Glomerular visceral epithelial cell (primary cell): ENCODE results near the gene OR10A6.

ENCODE experiments used
- DNase-seq: peaks from one replicate; pipeline ENCODE4 v3.0.0-alpha.2; 2016; ENCODE audit errors: extremely low spot score

Gene OR10A6, protein sequence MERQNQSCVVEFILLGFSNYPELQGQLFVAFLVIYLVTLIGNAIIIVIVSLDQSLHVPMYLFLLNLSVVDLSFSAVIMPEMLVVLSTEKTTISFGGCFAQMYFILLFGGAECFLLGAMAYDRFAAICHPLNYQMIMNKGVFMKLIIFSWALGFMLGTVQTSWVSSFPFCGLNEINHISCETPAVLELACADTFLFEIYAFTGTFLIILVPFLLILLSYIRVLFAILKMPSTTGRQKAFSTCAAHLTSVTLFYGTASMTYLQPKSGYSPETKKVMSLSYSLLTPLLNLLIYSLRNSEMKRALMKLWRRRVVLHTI

DNA sequence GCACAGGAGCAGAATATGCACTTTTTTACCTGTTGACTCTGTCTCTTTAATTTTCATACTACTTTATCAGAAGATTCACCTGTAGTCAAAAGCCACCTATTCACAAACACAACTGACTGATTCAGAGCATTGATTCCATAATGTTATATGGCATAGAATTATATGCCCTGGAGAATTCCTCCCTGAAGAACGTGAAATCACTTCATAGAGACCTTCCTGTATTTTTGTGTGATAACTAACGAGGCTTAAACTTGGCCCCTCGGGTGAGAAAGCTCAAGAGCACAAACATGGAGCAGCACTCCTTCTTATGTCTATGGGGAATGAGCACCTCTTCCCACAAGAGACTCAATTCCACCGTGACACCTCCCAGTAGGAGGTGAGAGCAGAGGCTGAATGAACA is at the start of gene OR10A6:
TSS of gene OR10A6 (minus strand) at position 101 of the 400 bp plus-strand sequence. CDS start 2,606 bp downstream, outside the sequence.
- no peak for DNase-seq

DNA sequence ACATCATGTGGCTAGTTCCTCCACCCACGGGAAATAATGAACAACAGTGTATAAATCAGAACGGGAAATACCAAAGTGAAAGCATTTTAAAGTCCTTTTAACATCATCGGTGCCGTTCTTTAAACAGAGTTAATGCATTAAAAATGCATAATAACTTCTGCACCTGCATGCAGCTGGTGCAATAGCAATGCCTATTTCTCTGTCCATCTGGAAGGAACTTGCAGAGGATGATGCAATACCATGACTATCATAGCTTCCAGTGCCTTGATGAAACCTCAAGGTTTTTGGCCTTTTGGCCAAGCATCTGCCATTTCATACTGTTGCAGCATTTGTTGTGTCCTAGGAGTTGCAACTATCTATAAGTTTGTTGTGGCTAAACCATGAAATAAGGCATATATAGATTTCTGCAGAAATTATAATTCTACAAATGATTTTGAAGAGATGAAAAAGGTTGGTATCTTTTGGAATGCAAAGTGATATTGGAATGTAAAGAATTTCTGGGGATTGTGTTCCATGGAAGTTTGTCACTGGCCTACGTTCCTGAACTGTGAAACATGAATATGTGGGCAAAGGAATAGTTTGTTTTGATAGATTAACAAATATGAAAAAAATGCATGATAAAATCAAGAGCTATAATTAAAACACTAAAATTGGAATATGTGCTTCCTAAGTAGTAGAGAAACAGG is 46.3 kb upstream of the OR10A6 start:
- DNase-seq: peak; percentile 48

DNA sequence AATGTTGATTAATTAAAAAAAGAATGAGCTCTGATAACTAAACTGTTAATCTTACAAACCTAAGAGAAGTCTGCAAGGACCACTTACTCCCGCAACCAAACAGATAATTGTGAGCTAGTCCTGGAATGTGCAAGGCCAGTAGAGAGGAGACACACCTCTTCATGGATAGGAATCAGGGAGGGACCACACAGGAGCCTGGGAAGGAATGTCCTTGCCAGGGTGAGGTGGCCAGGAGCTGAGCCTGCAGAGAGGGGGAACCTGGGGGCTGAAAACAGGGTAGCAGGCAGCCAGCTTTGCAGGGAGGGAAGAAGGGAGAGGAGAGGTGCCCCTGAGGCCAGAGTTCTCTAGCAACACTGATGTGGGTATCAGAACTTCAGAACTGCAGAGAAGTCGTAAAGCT is 43.6 kb upstream of the OR10A6 start:
- DNase-seq: no peak

DNA sequence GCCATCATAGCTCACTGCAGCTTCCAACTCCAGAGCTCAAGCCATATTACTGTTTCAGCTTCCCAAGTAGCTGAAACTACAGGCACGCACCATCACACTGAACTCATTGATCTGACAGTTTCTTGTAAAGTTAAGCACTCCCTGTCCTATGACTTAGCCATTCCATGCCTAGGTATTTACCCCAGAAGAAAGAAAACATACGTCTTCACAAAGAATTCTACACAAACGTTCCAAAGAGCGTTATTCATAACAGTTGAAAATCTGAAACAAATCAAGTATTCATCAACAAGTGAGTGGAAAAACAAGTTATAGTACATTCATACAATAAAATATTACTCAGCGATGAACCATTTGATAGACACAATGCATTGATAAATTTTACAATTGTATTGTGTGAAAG is 41.9 kb upstream of the OR10A6 start:
- no peak for DNase-seq

DNA sequence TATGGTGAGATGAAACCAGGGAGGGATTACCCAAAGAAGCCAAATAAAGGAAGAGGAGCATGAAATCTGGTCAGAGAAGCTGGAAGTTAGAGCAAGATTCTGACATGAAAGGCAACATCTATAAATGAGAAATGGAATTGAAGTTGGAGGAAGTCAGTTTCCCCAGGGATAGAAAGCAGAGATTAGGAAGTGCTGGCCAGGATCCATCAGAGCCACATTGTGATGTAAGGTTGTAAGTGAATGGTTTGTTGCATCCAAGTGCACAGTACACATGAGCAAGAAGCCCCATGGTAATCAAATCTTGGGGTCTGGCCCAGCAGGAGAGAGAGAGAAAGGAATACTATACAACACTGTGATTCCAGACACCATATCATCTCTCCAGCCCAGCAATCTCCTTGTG is 40.8 kb upstream of the OR10A6 start:
- no peak for DNase-seq

DNA sequence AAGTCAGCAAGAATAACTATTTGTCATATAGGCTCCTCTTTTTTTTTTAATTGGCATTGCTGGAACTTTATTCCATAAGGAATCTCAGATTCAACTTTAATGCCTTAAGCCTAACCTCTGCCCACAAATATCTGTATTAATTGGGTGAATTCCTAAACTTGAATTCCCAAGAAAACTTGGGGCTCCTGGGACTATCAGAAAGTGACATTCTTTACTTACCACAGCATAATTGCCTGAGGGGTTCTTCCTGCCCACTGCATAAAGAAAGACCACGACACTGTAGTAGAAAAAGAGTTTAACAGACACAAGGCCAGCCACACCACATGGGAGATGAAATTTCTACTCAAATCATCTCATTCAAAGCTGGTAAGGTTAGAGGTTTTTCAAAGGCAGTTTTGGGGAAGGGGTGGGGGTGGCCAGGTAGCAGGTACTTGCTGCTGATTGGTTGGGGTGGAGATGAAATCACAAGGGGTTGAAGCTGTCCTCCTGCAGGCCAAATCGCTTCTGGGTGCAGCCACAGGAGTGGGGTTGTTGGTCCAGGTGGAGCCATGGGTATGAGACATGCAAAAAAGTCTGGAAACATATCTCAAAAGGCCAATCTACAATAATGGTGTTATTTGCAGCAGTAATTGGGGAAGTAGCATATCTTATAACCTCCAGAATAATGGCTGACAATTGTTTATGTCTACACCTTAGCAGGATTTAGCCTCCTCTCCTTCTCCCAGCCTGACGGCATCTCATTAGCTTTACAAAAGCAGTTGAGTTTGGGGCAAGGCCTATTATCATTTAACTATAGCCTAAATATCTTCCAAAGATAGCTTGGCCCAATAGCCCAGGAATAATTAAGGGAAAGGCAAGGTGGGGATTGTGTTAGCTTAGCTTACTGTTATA is 38.9 kb upstream of the OR10A6 start:
- no peak for DNase-seq

DNA sequence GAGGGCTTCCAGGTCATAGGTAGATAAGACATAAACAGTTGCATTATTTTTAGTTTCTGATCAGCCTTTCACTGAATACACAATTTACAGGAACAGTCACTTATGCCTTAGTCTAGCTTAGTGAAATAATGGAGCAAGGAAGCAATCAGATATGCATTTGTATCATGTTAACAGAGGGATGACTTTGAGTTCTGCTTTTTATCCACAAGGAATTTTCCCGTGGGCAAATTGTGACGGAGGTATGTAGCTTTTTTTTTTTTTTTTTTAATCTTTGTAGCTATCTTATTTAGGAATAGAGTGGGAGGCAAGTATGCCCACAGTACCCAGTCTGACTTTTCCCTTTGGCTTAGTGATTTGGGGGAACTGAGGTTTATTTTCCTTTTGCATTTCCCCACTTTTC is 37.6 kb upstream of the OR10A6 start:
- no peak for DNase-seq

DNA sequence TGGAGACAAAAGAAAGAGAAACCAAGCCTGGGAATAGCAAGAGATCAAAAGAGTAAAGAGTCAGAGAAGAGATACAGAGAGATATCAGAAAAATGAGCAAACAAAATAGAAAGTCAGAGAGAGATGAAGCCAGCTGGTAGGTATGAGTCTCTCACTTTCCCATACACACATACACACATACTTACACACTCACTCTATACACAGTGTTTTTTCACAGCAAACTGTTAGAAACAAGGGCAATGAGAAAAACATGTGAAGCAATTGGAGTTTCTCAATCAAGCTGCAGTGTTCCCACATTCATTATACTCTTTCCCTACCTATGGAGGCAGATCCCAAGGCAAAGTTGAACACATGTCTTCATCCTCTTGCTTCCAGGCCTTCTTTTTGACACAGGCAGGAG is 36.8 kb upstream of the OR10A6 start:
- DNase-seq: no peak

DNA sequence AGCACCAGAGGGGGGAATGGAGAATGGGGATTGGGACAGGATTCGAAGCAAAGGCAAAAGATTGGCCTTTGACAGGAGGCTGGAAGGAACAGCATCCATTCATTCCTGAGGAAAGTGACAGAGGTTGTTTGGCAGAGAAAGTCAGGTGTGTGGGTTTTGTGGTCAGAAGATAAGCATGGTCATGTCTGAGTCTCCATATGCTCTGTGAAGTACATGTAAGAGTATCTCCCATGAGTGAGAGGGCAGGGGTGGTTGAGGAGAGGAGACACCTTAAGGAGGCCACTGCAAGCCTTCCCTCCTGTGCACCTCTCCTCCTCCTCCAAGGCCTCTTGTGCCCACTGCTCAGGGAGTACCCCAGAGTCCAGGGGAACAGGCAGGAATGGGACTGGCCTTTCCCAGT is 36.0 kb upstream of the OR10A6 start:
- DNase-seq: no peak

DNA sequence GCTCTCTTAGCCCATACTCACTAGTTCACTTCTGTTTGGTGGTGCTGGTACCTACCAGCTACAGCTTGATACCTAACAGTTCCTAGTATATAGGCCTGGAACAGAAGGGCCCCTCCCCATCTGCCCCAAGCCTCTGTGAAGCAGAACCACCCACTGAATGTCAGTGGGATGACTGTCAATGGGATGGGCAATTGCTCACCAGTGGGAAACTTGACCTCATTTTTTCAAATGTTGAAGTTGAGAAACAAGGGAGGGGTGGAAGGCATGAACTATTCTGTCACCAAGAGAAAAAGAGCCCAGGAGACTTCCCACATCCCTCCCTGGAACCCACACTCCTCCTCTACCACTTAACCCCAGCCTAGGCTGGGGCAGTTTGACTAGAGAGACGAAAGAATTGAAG is 34.3 kb upstream of the OR10A6 start, which contains the start of gene NLRP10:
TSS of gene NLRP10 (minus strand) at position 62 of the 400 bp plus-strand sequence. CDS start 1,952 bp downstream, outside the sequence.
- DNase-seq: no peak

DNA sequence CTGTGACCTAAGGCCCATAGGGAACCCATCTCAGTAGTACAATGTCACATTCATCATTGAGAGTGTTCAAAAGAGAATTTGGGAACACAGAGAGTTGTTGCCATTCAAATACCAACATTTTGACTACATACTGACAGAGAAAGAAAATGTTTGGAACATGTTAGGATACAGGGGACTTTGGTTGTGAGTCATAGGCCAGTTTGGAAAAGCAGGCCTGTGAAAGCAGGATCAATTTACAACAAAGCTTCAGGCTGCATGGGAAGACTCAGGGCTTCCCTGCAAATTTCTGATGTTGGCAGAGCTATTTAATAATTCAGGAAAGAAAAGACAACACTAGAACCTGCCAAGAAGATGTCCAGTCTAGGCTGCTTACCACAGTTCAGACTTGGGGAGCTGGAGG is 33.8 kb upstream of the OR10A6 start:
- DNase-seq: no peak

DNA sequence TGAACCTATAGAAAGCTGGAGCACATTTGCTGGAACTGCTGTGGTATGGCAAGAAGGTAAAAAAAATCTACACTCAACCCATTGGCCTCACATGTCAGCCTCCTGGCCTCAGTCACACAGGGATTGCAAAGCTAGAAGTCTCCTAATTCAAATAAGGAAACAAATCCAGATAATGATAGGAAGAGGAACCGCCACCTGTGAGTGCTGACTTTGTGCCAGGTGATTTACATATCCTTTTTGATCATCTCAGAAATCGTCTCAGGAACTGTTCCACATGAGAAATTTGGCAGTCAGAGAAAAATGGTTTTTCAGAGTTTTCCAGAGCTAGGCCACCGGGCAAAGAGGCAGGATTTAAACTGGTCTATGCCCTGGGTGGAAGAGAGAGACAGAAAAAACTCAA is 33.2 kb upstream of the OR10A6 start:
- no peak for DNase-seq

DNA sequence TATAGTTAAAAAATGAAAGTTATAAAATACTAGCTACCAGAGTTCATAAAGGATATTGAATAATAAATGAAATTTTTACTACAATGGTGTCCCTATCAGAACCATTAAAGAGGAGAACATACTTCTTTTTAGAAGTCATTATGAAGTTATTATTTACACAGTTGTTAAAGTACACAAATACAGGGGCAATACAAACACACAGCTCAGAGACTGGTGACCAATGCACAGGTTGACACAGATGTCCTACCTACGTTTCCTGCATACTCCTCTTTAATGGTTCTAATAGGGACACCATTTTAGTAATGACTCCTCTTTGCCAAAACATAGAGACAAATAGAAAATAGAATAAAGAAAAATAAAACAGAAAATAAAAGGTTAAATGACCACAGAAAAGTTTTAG is 24.1 kb upstream of the OR10A6 start:
- no peak for DNase-seq

DNA sequence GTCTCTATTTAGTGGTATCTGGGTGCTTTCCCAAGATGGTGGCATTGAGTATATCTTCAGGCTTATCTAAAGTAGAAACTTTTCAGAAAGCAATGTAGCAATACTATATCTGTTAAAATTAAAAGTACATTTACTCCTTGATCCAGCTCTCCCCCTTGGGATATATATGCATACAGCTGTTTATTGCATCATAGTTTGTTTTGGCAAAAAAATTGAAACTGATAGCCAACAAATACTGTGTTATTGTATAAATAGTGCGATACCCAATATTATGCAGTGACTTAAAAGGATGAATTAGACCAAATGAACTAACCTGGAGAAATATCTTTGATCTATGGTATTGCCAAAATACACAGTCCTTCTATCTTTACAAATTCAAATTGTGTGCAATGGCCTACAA is 18.9 kb upstream of the OR10A6 start:
- no peak for DNase-seq

DNA sequence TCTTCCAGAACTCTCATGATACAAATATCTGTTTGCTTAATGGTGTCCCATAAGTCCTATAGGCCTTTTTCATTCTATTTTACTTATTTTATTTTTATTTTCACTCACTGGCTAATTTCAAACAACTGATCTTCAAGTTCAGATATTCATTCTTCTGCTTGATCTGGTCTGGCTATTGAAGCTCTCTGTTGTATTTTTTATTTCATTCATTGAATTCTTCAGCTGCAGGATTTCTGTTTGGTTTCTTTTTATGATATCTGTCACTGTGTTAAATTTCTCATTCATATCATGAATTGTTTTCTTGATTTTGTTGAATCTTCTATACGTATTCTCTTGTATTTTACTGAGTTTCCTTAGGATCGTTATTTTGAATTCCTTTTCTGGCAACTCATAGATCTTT is 13.1 kb upstream of the OR10A6 start:
- no peak for DNase-seq

DNA sequence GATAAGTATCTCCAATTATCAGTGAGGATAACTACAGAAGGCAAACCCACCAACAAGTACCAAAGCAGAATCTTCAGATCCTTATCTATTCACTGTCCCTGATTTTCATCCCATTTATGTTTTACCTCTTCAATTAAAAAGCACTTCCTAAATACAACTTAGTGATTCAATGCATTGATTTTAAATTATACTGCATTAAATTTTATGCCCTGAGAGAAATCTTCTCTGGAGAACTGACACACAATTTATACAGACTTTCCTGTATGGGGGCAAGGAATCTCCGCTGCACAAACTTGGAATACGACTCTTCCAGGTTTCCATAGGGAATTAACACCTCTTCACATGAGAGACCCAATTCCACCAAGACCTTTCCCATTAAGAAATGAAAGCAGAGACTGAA is 10.5 kb upstream of the OR10A6 start, which contains the start of gene OR10A3:
TSS of gene OR10A3 (minus strand) at position 101 of the 400 bp plus-strand sequence. CDS start 2,188 bp downstream, outside the sequence.
- no peak for DNase-seq

DNA sequence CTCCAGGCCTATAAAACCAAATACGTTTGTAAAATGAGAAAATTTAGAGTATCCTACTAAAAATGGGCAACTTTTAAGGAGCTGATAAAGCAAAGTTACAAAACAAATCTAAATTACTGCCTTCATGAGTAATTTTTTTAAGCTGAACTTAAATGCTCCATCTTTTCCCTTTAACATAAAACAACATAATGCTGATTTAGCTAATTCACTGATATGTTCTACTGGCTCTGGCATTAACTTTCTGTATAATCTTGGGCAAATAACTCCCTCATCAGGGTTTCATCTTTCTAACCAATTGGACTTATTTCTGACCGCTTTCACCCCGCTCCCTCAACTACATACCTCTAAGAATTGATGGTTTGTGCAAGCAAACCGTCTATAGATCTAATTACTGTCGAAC is 10.1 kb upstream of the OR10A6 start:
- DNase-seq: no peak

DNA sequence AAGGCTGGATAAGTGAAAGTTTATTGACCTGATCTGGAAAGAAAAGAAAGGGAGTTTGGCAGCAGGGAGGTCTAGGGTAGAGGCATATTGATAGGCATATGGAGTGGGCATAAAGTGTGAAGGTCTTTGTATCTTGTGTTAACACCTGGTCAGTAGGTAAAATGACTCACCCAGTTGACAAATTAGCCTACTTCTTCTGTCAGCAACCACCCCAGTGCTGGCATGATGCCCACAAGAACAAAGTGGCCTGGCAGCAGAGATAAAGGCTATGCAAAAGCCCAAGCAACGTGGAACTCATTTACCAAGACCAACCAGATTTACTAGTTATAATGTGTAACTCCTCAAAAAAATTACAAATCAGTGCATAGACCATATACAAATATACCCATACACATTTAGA is 5.5 kb upstream of the OR10A6 start:
- DNase-seq: no peak

DNA sequence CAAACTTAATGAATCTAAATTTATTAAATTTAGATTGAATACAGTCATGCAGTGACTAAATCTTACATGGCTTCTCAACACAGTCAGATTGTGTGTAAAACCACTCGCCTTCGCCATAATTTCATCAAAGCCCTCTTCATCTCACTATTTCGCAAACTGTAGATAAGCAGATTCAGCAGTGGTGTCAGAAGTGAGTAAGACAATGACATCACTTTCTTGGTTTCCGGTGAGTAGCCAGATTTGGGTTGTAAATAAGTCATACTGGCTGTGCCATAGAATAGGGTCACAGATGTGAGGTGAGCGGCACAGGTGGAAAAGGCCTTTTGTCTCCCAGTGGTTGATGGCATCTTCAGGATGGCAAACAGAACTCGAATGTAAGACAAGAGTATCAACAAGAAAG is 3.4 kb downstream of the OR10A6 start:
- no peak for DNase-seq

DNA sequence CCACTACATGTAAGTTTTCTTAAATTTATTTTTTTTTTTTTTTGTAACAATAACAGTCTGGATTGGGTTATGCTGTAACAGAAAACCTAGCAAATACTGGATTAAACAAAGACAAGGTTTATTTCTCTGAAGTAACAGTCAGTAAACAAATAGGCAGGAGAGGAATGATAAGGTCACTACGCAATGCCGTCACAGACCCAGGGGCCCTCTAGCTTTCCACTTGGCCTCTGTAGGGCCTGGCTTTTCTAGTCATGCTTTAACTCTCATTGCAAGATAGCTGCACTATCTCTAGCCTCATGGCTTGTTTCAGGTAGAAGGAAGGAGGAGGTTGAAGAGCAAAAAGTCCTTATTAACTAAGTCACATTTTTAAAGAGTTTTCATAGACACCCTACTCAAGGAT is 6.5 kb downstream of the OR10A6 start:
- no peak for DNase-seq

DNA sequence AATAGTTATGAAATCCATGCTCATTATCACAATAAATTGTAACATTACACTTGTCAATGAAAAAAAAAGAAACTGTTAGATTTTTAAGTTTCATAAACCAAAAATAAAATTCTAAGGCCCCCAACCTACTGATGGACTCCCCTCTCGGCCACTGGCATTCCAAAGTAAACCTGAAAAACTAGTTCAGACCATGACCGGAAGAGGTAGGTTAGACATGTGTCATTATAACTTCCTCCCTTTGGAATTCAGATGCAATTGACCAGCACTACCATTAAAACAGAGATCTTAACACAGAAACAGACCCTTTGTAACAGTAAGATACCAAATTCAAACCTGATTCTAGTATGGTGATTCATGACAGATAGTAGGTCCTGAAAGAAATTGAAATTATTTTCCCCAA is 12.9 kb downstream of the OR10A6 start:
- no peak for DNase-seq

DNA sequence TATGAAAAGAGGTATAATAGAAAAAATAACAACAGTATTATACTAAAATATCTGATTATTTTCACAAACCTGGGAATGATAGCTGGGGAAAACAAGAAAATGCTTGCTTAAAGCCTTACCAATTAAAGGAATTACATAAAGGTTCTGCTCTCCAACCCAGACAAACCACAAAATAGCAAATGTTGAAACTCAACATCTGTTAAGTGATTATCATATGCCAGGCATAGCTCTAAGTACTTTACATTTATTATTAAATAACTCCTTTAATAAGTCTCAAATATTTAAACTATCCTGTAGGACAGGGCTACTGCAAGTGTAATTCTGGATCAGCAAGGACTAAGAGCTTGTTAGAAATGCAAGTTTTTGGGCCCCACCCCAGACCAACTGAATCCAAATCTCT is 20.1 kb downstream of the OR10A6 start:
- DNase-seq: no peak
